ENCODE measurements around the gene EVI5.

DNA sequence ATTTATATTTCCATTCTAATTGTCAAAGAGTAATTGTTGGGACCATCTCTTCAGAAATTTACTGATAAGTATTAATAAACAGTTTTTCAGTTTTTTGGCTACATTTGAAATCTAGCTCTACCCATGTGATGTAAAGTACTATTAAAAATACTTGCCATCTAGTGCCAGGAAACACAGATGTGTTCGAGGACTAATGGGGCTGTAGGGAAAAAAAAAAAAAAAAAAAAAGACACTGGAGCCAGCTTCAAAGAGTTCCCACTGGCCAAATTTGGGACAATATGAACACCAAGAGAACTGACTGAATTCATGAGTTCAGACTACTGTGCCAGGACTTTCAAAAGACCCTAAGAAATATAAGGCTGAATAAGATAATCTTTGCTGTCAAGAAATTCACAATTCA, 233.0 kb downstream of the EVI5 start:
- TF ChIP-seq, protein P1, sequence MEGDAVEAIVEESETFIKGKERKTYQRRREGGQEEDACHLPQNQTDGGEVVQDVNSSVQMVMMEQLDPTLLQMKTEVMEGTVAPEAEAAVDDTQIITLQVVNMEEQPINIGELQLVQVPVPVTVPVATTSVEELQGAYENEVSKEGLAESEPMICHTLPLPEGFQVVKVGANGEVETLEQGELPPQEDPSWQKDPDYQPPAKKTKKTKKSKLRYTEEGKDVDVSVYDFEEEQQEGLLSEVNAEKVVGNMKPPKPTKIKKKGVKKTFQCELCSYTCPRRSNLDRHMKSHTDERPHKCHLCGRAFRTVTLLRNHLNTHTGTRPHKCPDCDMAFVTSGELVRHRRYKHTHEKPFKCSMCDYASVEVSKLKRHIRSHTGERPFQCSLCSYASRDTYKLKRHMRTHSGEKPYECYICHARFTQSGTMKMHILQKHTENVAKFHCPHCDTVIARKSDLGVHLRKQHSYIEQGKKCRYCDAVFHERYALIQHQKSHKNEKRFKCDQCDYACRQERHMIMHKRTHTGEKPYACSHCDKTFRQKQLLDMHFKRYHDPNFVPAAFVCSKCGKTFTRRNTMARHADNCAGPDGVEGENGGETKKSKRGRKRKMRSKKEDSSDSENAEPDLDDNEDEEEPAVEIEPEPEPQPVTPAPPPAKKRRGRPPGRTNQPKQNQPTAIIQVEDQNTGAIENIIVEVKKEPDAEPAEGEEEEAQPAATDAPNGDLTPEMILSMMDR (IDR thresholded peaks at IDR 0.05), result no peak
- no peak for TF ChIP-seq POLR2A (IDR thresholded peaks at IDR 0.05)
